Measurements from ENCODE around the gene ZNF526. TPM values are rescaled to one million over a fixed set of nuclear protein-coding genes. Genes with fewer than 3 reads are reported as not detected.

Gene ZNF526
- total RNA-seq, 1 donor from 2014 or later = 5.9 TPM

GRCh38 chr19:42174958-42175734 is 45.0 kb upstream of the ZNF526 start:
- Histone ChIP-seq H3K27ac (replicated peaks) (no peak overlapping the region), H3K9me3 (replicated peaks) (no peaks in the 10 kb centered on the region), H3K36me3 (no peaks in the 10 kb centered on the region), H3K27me3 (ENCODE audit: low read depth) (peaks cover 89% of the 10 kb centered on the region), H3K4me1 (peaks cover 16% of the 10 kb centered on the region), H3K4me3 (no peak overlapping the region)
- intact Hi-C loops (cut with micrococcal nuclease) = no loop called here
- TF ChIP-seq, protein P1, sequence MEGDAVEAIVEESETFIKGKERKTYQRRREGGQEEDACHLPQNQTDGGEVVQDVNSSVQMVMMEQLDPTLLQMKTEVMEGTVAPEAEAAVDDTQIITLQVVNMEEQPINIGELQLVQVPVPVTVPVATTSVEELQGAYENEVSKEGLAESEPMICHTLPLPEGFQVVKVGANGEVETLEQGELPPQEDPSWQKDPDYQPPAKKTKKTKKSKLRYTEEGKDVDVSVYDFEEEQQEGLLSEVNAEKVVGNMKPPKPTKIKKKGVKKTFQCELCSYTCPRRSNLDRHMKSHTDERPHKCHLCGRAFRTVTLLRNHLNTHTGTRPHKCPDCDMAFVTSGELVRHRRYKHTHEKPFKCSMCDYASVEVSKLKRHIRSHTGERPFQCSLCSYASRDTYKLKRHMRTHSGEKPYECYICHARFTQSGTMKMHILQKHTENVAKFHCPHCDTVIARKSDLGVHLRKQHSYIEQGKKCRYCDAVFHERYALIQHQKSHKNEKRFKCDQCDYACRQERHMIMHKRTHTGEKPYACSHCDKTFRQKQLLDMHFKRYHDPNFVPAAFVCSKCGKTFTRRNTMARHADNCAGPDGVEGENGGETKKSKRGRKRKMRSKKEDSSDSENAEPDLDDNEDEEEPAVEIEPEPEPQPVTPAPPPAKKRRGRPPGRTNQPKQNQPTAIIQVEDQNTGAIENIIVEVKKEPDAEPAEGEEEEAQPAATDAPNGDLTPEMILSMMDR (IDR thresholded peaks at IDR 0.05; ENCODE audit: borderline replicate concordance) = no peak
- no peak for DNase-seq

DNA sequence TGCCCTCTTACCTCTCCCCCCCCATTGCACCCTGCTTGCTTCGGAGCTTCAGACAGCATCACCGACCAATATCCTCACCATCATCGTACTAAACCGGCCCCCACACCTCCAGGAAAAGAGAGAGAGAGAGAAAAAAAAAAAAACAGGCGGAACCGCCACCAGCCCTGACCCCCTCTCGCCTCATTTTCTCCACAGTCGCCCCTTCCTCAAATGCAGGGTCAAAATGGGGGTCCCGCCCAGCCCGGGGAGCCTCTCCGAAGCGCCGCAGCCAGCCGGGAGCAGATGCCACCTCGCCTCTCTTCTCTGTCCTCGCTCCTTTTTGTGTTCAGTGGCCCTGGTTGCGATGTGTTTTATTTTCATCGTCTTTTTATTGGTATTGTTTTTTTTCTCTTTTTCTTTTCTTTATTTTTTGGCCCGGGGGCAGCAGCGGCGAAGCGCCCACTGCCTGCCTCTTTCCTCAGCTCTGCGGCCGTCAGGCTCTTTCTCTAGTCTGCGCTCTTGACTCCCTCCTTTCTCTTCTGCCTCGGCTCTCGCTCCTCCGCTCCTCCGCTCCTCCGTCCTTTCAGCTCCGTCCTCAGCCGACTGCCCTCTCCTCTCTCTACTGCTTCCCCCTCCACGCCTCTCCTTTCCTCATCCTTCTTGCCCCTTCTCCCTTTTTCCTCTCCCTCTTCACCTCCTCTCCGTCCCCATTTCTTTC is 44.0 kb upstream of the ZNF526 start:
- H3K9me3 ChIP-seq (replicated peaks) = no peaks in the 10 kb centered on the region
- intact Hi-C loops (cut with micrococcal nuclease) = no loop called here
- no peaks in the 10 kb centered on the region for H3K36me3 ChIP-seq
- H3K4me1 ChIP-seq = peaks cover 16% of the 10 kb centered on the region
- H3K27ac ChIP-seq (replicated peaks) = no peak overlapping the region
- H3K4me3 ChIP-seq = peak overlapping the region; percentile 64
- TF ChIP-seq, protein P1 (IDR thresholded peaks at IDR 0.05; ENCODE audit: borderline replicate concordance) = no peak
- peaks cover 91% of the 10 kb centered on the region for H3K27me3 ChIP-seq (ENCODE audit: low read depth)
- no peak for DNase-seq

- H3K27me3 ChIP-seq (ENCODE audit: low read depth) = peaks cover 94% of the 10 kb centered on the region
- no peaks in the 10 kb centered on the region for H3K36me3 ChIP-seq
- intact Hi-C loops (cut with micrococcal nuclease) = no loop called here
- no peak for DNase-seq
- no peak overlapping the region for H3K27ac ChIP-seq (replicated peaks)
- H3K4me1 ChIP-seq = peaks cover 16% of the 10 kb centered on the region
- peak overlapping the region; percentile 64 for H3K4me3 ChIP-seq
- TF ChIP-seq, protein P1 (IDR thresholded peaks at IDR 0.05; ENCODE audit: borderline replicate concordance) = no peak
- H3K9me3 ChIP-seq (replicated peaks) = no peaks in the 10 kb centered on the region
Measured at GRCh38 chr19:42176649-42176989, 43.5 kb upstream of the ZNF526 start.

DNA sequence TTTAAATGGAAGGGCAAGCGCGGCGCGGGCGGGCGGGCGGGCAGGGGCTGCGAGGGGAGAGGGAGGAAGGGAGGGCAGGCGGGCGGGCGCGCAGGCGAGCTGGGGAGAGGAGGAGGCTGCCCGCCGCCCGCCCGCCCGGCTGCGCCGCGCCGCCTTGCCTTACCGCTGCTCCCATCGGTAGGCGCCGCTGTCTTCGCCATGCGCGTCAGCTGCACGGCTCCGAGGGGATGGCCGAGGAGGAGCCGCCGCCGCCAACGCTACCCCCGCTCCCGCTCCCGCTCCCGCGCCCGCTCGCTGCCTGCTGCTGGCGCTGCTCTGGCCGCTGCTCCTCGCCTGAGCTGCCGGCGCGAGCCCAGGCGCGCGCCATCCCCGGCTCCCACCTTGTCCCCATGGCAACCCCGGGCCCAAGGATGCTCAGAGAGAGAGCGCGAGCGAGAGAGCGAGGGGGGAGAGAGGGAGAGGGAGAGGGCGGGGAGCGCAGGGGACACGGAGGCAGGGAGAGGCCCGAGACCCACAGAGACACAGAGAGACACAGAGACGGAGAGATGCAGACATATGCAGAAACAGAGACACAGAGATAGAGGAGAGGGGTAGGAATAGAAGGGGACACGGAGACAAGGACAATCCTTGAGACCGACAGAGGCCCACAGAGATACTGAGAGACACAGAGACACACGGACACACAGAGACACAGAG is 43.0 kb upstream of the ZNF526 start:
- intact Hi-C loops (cut with micrococcal nuclease) = no loop called here
- peaks cover 16% of the 10 kb centered on the region for H3K4me1 ChIP-seq
- H3K36me3 ChIP-seq = no peaks in the 10 kb centered on the region
- H3K9me3 ChIP-seq (replicated peaks) = no peaks in the 10 kb centered on the region
- no peak overlapping the region for H3K27ac ChIP-seq (replicated peaks)
- DNase-seq = peak; percentile 66
- TF ChIP-seq, protein P1 (IDR thresholded peaks at IDR 0.05; ENCODE audit: borderline replicate concordance) = peak; percentile 60
- peaks cover 95% of the 10 kb centered on the region for H3K27me3 ChIP-seq (ENCODE audit: low read depth)
- H3K4me3 ChIP-seq = peak overlapping the region; percentile 64

GRCh38 chr19:42177686-42178019 is 42.5 kb upstream of the ZNF526 start:
- no peaks in the 10 kb centered on the region for H3K9me3 ChIP-seq (replicated peaks)
- peaks cover 95% of the 10 kb centered on the region for H3K27me3 ChIP-seq (ENCODE audit: low read depth)
- no peak overlapping the region for H3K4me3 ChIP-seq
- H3K36me3 ChIP-seq = no peaks in the 10 kb centered on the region
- DNase-seq = no peak
- intact Hi-C loops (cut with micrococcal nuclease) = no loop called here
- H3K4me1 ChIP-seq = peaks cover 16% of the 10 kb centered on the region
- no peak overlapping the region for H3K27ac ChIP-seq (replicated peaks)
- TF ChIP-seq, protein P1 (IDR thresholded peaks at IDR 0.05; ENCODE audit: borderline replicate concordance) = no peak
